Measurements from ENCODE around the gene ZNF335. TPM values are rescaled to one million over a fixed set of nuclear protein-coding genes. Genes with fewer than 3 reads are reported as not detected.
A peak's percentile ranks its signal among the peaks of the same experiment; 100 is the strongest.

ZNF335 gene
- total and polyA plus RNA-seq, 2 of the 8 experiments (the other 6 are each of a cell fraction or from before 2014, with no cell fraction given): 12.4 to 14.6 TPM

GRCh38 chr20:45911486-45912343, 60.3 kb downstream of the ZNF335 start, which contains the start of gene PLTP (continued):
- TF ChIP-seq USF2 (IDR thresholded peaks at IDR 0.05; ENCODE audit: low read length) (peak; percentile 50; the same call in 1 of the 2 replicates), HDAC2 (IDR thresholded peaks at IDR 0.05; ENCODE audit: borderline replicate concordance in 1 of 2, low read depth in 2 of 2, low read length in 2 of 2) (peak in 1 of 2 experiments; percentile 41; a peak in 1 of 4 replicates), BRCA1 (IDR thresholded peaks at IDR 0.05; ENCODE audit: low read depth, low read length) (no peak), BACH1 (IDR thresholded peaks at IDR 0.05; ENCODE audit: low read length) (no peak), SAP30 (IDR thresholded peaks at IDR 0.05; ENCODE audit: insufficient read depth, insufficient replicate concordance, low read length) (peak; percentile 58), MAFK (IDR thresholded peaks at IDR 0.05; ENCODE audit: low read depth, low read length) (no peak), TEAD4 (IDR thresholded peaks at IDR 0.05; ENCODE audit: low read depth, low read length) (0 out of 2 replicates have a peak, but pooled peaks have one; percentile 2), MAX (IDR thresholded peaks at IDR 0.05) (peak; percentile 48), RBBP5 (IDR thresholded peaks at IDR 0.05; ENCODE audit: borderline replicate concordance, low read depth, low read length) (no peak), TAF1 (IDR thresholded peaks at IDR 0.05; ENCODE audit: low read depth, low read length) (peak; percentile 71), POLR2A (IDR thresholded peaks at IDR 0.05; ENCODE audit: control extremely low read depth in 1 of 2, low read depth in 2 of 2, low read length in 2 of 2) (peak; percentile 45 to 83), SIX5 (IDR thresholded peaks at IDR 0.05; ENCODE audit: low read depth, low read length) (no peak), PHF8 (conservative IDR thresholded peaks at IDR 0.05; ENCODE audit: low read depth, low read length) (peak; percentile 72), YY1 (IDR thresholded peaks at IDR 0.05; ENCODE audit: low read depth, low read length) (no peak), HDAC6 (IDR thresholded peaks at IDR 0.05; ENCODE audit: low read depth, low read length) (no peak), CREB1 (IDR thresholded peaks at IDR 0.05) (no peak), SP2 (IDR thresholded peaks at IDR 0.05; ENCODE audit: low read length) (no peak), RNF2 (IDR thresholded peaks at IDR 0.05; ENCODE audit: borderline replicate concordance, low read depth, low read length, missing control alignments, poor library complexity, severe bottlenecking) (no peak), TBP (IDR thresholded peaks at IDR 0.05; ENCODE audit: low read depth, low read length) (peak; percentile 89), FOSL1 (IDR thresholded peaks at IDR 0.05; ENCODE audit: insufficient read depth, low read depth, low read length) (no peak), KDM1A (IDR thresholded peaks at IDR 0.05; ENCODE audit: borderline replicate concordance, low read length) (peak; percentile 69), RAD21 (IDR thresholded peaks at IDR 0.05 in 1 of 2, conservative IDR thresholded peaks at IDR 0.05 in 1 of 2; ENCODE audit: low read depth in 2 of 2, low read length in 2 of 2) (no peak)

Measured in H1 (cell line).